D341Med (cell line): Measurements from ENCODE around the gene PRR23E.

Experiments
- DNase-seq: peaks from one replicate; pipeline ENCODE4 v3.0.0; 2012; ENCODE audit warnings: low spot score

Gene PRR23E

GRCh38 chr3:127226946-127227842, 34.3 kb downstream of the PRR23E start:
- no peak for DNase-seq

GRCh38 chr3:127228866-127229265, 35.9 kb downstream of the PRR23E start:
- DNase-seq = no peak

- DNase-seq = no peak
Observed at GRCh38 chr3:127233371-127233770, 40.4 kb downstream of the PRR23E start.

GRCh38 chr3:127234778-127235177, 41.8 kb downstream of the PRR23E start:
- DNase-seq = no peak

GRCh38 chr3:127235706-127236105, 42.8 kb downstream of the PRR23E start:
- DNase-seq = no peak

- no peak for DNase-seq
Observed at GRCh38 chr3:127237835-127238234, 44.9 kb downstream of the PRR23E start.

GRCh38 chr3:127238602-127239001, 45.7 kb downstream of the PRR23E start:
- no peak for DNase-seq

- DNase-seq = no peak
Observed at GRCh38 chr3:127247292-127247691, 54.4 kb downstream of the PRR23E start.
